Stimulated activated CD8-positive, alpha-beta memory T cell treated with anti-CD3 and anti-CD28 coated beads, Interleukin-15, amount 100 ng/mL, for 24 hours (primary cell): Measurements from ENCODE around the gene HCN3.
"Not testable (repeated sequence)": the region's sequence is repeated elsewhere in the genome, so short reads cannot be mapped to it uniquely, and the experiment has no call there.

ENCODE experiments used
- DNase-seq: peaks from one replicate; pipeline ENCODE4 v3.0.0-alpha.2; 2020; ENCODE audit warnings: low read depth

Gene HCN3

DNA sequence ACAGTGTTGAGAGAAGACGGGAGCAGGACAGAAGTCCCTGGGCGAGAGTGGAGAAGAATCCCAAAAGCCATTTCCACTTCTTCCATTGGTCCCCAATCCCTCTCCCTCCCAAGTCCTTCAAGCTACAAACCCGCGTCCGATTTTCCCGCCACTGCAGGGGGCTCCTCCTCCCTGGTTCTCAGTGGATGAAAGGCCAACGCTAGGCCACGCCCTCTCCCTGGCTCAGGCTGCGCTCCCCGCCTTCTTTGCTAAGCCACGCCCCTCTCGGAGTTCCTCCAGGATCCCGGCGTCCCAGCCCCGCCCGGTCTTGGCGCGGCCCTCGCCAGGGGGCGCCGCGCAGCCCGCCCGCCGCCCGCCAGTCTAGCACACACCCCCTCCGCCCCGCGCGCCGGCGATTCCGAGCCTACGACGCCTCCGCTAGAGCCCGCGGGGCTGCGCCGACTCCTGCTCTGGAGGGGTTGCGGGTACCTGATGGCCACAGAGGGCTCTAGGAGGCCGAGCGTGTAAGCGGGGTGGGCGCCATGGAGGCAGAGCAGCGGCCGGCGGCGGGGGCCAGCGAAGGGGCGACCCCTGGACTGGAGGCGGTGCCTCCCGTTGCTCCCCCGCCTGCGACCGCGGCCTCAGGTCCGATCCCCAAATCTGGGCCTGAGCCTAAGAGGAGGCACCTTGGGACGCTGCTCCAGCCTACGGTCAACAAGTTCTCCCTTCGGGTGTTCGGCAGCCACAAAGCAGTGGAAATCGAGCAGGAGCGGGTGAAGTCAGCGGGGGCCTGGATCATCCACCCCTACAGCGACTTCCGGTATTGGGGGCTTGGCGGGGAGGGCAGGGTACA lies at the start of gene HCN3:
HCN3 (plus strand) TSS at position 394 of the 832 bp plus-strand sequence; CDS start at position 522, 128 bp downstream.
- peak; percentile 82 for DNase-seq

DNA sequence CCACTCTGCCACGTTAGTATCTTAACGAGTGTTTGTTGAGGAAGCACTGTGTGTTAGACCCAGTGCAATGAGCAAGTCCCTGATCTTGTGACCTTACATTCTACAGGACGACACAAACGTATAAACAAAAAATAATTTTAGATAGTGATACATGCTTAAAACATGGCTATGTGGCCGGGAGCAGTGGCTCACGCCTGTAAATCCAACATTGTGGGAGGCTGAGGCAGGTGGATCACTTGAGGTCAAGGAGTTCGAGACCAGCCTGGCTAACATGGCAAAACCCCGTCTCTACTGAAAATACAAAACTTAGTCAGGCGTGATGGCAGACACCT lies 49.2 kb upstream of the HCN3 start:
- DNase-seq, result no peak

DNA sequence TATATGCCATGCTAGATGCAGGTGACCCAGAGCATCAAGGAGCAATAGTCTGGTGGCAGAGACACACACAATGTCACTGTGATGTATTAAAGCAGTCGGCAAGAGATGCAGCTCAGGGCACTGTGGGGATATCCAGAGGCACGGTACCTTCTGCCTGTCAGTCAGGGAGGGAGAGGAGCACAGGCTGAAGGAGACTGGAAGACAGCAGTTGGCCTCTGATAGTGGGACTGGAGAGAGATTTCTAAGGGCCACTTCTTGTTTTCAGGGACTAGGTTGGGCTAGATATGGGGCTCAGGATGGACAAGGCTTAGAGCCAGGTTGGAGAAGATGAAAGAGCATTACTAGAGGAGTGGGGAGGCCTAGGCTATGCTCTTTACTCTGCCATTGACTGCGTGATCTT lies 46.0 kb upstream of the HCN3 start:
- not testable (repeated sequence) for DNase-seq

DNA sequence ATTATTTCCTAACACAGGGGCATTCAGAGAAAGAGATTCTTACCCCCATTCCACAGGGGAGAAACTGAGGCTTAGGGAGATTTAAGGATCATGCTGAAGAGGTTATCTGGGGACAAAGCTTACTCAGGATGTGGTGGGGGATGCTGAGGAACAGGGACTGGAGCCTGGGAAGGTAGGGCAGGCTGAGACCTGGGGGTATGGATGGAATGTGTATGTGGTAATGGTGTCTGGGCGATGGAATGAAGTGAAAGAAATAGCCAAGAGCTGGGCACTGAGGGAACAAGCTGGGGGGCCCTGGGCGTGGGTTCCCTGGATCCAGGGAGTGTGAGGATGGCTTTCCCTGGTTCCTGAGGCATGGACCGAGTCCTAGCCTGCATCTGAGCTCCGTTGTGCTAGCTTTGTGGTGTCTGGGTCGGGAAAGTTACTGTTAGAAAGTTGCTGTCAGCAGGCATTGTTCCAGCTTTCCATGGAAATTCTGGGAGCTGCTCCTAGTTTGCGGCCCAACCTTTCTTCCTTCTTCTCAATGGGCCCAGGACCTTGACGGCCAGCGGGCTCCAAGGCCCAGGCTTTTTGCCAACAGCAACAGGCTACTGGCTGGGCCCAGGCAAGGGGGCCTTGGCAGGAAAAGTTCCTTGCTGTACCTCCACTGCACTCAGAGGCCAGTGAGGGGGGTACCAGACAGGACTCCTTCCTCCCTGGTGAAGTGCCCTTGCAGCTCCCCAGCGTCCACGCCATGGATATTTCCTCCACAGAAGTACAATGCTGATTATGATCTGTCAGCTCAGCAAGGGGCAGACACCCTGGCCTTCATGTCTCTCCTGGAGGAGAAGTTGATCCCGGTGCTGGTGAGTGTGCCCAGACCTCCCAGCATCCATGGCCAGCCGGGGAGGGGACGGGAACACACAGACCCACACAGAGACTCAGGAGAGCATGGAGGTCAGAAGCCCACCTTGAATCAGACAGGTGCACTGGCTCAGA lies 45.0 kb upstream of the HCN3 start:
- DNase-seq, result not testable (repeated sequence)

DNA sequence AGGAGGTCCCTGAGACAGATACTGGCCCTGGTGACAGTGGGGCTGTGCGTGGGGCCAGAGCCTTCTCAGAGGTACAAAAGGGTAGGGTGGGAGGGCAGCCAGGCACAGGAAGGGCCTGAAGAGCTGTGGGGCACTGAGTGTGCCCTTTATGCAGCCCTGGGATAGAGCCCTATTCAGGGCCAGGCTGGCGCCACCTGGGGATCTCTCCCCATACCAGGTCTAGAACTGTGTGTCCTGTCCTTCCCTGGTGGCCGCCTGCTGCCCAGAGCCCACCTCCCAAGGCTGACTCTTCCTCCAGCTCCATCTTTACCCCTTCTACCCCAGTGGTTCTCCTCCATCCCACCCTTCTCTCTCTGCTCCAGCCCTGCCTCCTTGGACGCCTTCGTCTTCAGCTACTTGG lies 43.8 kb upstream of the HCN3 start:
- not testable (repeated sequence) for DNase-seq

DNA sequence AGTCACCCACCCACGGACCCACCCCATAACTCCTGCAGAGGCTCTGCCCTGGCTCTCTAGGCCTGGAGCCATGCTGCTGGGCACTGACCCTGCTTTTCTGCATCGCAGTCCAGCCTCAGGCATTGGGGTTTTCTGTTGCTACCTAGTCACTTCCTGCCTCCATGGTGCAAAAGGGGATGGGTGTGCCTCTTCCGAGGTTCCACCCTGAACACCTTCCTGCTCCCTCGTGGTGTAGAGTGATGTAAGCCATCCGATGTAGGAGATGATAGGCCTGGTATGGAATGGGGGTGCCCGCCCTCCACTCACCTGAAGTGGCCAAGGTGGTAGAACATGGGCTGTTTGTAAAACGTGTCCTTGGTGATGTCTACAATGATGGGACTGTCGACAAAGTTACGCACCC lies 41.9 kb upstream of the HCN3 start:
- not testable (repeated sequence) for DNase-seq

DNA sequence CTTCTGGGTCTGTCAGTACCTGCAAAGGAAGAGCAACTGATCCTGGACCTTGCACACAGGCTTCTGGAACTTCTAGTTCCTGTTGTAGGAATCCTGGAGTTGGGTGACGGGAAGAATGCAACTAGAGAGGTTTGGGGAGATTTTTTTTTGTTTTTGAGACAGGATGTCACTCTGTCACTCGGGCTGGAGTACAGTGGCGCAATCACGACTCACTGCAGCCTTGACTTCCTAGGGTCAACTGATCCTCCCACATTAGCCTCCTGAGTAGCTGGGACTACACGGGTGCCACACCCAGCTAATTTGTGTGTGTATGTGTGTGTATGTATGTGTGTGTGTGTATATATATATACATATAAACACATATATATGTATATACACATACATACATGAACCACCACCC lies 40.8 kb upstream of the HCN3 start:
- no peak for DNase-seq

DNA sequence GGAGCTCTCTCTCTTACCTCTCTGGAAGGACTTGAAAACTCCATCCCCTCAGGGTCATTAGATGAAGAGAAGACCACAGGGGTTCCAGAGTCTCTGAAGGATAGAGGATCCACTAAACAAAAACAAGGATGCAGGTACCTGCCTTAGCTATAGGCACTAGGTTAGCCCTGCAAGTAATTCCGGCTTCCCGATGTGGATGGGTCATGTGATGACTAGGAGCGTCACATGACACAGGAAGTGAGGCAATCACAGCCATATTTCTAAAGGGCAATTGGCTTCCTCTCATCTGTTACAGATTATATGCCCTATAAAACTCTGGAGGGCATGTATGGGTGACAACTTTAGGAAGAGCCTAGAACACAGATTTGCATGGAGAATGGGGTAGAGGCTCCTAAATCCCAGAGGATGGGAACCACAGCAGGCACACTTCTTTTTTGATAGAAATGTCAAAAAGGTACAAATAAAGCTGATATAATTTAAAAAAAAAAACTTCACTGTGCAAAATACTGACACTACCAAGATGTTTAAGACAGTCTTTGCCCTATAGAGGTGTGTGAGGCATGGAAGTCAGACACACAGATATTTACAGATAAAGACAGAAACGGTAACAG lies 36.1 kb upstream of the HCN3 start:
- DNase-seq, result no peak

DNA sequence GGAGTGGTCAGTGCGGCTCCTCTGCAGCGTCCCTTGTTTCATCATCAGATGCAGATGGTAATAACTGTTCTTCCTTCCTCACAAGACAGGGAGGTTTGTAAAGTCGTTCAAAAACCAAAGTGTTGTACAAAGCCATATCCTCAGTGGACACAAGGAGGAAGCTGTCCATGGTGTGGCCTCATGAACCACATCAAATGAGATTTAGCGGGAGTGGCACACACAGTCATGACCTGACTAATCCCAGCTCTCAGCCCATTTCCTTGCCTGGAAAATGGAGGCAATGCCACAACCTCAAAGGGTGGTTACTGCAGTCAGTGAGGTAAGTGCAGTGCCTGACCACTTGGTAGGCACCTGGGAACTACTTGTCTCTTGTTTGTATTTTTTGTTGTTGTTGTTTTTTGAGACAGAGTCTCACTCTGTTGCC lies 35.4 kb upstream of the HCN3 start:
- no peak for DNase-seq

DNA sequence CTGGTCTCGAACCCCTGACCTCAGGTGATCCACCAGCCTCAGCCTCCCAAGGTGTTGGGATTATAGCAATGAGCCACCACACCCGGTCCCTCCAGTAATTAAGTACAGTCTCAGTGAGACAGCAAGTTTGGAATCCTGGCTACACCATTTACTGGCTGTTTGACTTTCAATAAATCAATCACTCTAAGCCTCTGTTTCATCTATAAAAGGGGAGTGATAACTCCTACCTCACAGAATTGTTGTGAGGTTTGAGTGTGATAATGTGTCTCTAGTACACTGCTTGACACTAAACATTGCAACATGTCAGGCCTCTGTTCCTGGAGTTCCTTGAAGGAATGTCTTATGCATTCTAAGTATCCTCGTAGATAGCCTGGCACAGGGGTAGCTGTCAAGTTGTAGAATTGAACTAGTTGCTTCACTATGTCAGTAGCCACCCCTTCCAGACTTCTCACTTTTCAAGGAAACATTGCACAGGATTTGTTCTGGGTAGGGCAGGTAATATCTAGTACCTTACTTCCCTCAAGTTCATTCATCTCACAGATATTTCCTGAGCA lies 34.4 kb upstream of the HCN3 start:
- DNase-seq, result no peak

DNA sequence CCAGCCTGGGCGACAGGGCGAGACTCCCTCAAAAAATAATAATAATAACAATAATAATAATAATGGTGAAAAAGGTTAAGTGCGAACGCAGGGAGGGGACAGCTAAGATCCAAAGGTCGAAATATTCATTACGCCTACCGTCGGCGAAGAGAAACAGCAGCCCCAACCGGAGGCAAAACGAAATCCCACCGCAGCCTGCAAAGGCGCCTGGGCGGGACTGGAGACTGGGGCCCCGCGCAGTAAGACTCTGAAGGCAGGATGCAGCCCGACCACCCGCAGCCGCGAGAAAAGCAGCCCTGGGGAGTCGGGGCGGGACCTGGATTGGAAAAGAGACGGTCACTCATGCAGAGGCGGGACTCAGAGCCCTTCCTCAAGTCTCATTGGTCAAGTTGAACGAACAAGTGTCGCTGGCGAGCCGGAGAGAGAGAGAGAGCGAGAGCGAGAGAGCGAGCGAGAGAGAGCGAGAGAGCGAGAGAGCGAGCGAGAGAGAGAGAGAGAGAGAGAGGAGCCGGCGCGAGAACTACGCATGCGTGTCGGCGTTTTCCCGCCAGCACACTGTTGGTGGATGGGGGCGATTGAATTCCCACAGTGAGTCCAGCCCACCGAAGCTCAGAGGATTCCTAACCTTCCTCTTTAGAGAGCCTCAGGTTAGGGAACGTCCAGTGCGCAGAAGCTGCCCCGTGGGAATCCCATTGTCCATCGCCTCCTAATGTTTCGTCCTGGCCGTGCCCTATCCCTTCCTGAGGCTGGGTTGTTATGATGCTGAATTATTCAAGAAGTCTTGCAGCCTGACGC lies 32.7 kb upstream of the HCN3 start:
- DNase-seq, result peak; percentile 69

DNA sequence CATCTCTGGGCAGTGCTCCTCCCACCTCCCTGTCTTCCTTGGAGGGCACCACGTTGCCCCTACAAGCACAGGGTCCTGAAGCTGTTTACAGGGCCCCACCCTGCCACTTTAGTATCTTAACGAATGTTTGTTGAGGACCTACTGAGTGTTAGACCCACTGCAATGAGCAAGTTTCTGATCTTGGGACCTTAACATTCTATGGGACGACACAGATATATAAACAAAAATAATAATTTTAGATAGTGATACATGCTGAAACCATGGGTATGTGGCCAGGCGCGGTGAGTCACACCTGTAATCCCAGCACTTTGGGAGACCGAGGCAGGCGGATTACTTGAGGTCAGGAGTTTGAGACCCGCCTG lies 32.1 kb upstream of the HCN3 start:
- DNase-seq, result no peak

DNA sequence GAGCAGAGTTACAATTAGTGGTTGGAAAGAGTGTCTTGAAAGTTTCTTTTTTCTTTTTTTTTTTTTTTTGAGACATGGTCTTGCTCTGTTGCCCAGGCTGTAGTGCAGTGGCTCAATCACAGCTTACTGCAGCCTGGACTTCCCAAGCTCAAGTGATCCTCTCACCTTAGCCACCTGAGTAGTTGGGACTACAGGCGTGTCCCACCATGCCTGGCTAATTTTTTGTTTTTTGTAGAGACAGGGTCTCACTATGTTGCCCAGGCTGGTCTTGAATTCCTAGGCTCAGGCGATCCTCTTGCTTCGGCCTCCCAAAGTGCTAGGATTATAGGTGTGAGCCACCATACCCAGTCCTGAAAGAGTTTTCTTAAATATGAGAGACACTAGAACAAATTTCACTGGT lies 30.5 kb upstream of the HCN3 start:
- not testable (repeated sequence) for DNase-seq

DNA sequence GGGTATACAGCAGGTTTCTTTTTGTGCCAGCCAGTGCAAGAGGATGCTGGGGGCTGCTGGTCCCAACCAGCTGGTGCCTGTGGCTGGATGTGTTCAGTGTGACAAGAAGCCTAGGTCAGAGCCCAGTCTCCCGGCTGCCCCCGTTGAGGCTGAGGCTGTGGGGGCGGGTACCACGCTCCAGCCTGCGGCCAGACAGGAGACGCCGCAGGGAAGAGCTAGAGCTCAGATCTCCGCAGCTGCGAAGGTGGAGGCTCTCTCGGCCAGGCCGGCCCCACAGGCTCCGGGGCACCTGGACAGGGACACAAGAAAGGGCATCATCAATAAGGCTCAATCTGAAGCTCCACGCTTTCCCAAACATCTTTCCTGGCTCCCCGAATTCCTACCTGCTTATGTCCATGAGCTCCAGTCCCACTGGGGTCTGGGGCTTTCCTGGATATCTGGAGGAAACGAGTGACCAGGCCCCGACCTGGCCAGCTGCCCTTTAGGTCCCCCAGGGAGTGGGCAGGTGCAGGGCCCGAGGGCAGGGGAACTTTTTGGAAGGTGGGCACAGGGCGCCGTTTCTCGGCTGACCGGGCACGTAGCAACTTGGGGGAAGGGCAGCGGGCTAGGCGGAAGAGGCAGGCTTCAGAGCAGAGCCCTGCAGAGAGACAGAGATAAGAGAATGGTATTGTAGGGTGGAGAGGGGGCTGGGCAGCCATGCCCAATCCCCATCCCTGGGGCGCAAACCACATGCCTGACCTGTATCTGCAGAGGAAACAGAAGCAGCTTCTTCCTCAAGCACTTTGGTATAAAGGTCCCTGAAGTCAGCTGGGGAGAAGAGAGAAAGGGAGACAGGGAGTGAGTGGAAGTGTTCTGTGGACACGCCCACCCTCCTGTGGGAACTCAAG lies 29.4 kb upstream of the HCN3 start:
- no peak for DNase-seq

DNA sequence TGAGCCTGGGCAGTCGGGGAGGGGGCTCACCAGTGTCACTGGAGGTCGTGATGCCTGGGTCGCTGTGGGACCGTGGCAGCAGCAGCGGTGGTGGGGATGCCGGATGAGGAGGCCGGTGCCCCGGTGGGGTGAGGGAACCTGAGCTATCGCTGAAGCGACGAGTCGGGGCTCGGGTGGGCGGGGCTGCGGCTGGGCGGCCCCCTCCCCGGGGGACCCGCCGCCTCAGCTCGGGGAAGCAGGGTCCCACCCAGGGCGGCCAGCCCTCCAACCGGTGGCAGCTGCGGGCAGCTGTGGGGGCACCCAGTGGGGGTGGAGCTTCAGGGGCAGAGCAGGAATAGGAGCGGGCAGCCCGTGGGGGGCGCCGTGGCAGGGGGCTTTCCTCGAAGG lies 27.0 kb upstream of the HCN3 start:
- DNase-seq, result no peak

DNA sequence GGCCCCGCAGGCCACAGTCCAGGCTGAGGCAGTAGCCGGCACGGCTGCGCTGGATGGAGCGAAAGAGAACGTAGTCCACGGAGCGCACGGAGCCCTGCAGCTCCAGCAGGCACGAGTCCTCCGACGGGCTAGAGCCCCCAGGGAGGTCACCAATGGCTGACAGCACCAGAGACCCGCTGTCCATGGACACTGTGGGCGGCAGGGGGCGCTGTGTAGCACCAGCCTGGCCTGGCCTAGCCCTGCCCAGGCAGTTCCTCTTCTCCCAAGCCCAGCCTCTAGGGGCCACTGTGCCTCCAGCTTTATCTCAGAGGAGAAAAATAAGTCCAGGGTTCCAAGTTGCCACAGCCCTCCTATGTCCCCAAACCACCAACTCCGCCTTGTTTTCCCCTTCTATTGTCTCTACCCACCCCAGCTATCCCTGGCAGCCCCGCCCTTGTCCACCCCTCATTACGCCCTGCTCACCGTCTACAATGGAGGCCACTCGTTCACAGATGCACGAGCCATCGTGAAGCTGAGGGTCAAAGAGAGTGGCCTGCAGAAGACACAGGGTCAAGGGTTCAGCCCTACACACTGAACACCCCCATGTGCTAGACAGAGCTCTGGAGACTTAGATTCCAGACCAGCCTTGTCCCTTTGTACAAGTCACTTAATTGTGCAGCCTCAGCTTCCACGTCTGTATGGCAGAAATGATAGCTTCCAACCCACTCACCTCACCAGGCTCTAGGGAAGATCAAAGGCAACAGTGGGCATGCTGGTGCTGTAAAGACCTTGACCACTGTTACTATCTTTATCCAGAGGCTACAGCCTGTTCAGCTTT lies 26.4 kb upstream of the HCN3 start:
- DNase-seq, result peak; percentile 98

DNA sequence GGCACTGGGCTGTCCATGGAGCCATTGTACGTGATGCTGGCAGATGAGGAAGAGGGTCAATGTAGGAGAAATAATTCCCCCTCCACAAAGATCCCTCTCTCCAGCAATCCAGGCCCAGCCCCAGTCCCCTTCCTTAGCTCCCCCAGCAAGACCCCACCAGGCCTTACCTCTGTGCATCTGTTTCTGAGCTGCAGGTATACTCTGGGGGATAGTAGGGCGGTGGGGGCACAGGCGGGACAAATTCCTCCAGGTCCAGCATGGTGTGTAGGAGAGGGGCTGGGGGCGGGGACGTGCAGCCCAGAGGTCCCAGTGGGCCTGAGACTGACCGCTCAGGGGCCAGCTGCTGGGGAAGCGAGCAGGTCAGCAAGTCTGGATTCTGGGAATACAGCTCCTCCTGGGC lies 25.7 kb upstream of the HCN3 start:
- no peak for DNase-seq

DNA sequence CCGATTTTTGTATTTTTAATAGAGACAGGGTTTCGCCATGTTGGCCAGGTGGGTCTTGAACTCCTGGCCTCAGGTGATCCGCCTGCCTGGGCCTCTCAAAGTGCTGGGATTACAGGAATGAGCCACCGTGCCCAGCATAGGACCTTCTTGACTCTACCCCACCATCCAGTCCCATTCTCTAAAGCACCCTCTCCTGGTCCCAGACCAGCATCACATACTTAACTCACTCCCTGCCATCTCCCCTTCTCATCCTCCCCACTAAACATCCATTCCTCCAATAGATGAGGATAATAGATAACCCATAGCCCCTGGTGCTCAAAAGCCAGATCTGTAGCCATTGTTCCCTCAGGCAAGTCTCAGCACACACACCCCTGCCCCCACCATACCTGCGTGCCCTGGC lies 24.1 kb upstream of the HCN3 start:
- no peak for DNase-seq

DNA sequence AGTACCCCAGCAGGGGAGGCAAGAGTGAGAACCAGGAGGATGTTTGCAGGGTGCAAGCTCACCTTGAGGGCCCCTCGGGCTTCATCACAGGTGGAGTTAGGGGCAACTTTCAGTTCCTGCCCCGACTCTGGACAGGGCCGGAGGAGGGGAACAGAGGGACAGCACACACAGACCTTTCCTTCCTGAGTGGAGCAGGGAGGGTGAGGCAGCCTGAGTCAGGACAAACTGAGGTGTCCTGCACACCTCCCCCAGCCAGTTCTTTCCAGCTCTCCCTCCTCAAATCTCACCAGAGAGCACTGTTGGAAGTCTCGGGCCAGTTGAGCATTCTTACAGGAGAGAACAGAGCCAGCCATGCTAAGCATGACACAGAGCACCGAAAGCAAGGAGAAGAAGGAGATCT lies 23.5 kb upstream of the HCN3 start:
- DNase-seq, result no peak

DNA sequence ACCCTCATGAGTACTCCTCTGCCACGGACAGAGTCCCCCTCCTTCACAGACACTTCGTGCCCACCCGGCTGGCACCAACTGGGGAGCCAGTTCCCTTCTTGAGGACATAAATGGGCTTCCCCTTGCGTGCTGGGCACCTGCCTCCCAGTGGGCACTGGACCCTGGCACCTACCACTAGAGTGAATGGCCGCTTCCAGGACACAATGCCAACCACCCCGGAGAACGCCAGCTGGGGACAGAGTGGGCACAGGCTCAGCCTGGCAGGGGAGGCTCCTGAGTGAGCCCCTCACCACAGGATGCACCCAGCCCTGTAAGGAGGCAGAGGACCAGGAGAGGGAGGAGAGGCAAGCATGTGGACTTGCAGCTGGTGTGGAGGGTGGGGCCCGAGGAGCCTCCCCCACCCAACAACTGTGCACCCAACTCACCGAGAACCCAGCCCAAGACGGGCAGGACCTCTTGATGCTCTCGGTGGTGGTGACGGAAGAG lies 23.0 kb upstream of the HCN3 start:
- DNase-seq, result no peak
